H1 (cell line): ENCODE measurements around the gene GATA1.

Experiments
- CTCF ChIP-seq, 3 experiments: IDR thresholded peaks; 1 replicate in 2 of 3; 2 replicates in 1 of 3; pipeline versions ENCODE4 v1.5.1 to v1.6.1; 2011; ENCODE audit warnings: low read length in 3 of 3, mild to moderate bottlenecking in 3 of 3, inconsistent platforms in 2 of 3, low read depth in 1 of 3, moderate library complexity in 1 of 3; ENCODE audit not compliant: insufficient read depth in 1 of 3; ENCODE audit errors: control extremely low read depth in 1 of 3
- EP300 ChIP-seq, 2 experiments: IDR thresholded peaks; 1 replicate in 1 of 2; 2 replicates in 1 of 2; pipeline ENCODE4 v1.6.1; 2011 to 2012; ENCODE audit warnings: low read depth in 2 of 2, low read length in 2 of 2, mild to moderate bottlenecking in 2 of 2, borderline replicate concordance in 1 of 2, inconsistent platforms in 1 of 2, moderate library complexity in 1 of 2
- EZH2 ChIP-seq: fragments of 200-600 bp; sonication (generic); IDR thresholded peaks from 2 replicates; pipeline ENCODE4 v1.7.1; 2012; ENCODE audit warnings: low read depth, mild to moderate bottlenecking, moderate library complexity, low read length, inconsistent platforms; ENCODE audit not compliant: severe bottlenecking
- FOSL1 ChIP-seq: IDR thresholded peaks from 2 replicates; pipeline ENCODE4 v1.6.1; 2011; ENCODE audit warnings: mild to moderate bottlenecking, low read depth, low read length, moderate library complexity; ENCODE audit not compliant: insufficient read depth
- MAX ChIP-seq: IDR thresholded peaks from 2 replicates; pipeline ENCODE4 v1.6.1; 2012; ENCODE audit warnings: inconsistent platforms
- POLR2AphosphoS5 ChIP-seq: IDR thresholded peaks from 2 replicates; pipeline ENCODE4 v1.6.1; 2011; ENCODE audit warnings: low read depth, low read length
- RBBP5 ChIP-seq: IDR thresholded peaks from 2 replicates; pipeline ENCODE4 v1.7.1; 2012; ENCODE audit warnings: low read depth, mild to moderate bottlenecking, inconsistent platforms, low read length, moderate library complexity, borderline replicate concordance
- RFX5 ChIP-seq: IDR thresholded peaks from 2 replicates; pipeline ENCODE4 v1.6.1; 2011; ENCODE audit warnings: low read depth, low read length, improper control_type of control experiment, borderline replicate concordance
- RXRA ChIP-seq: IDR thresholded peaks from 2 replicates; pipeline ENCODE4 v1.6.1; 2011; ENCODE audit warnings: low read depth, mild to moderate bottlenecking, low read length, moderate library complexity; ENCODE audit not compliant: insufficient read depth
- TCF12 ChIP-seq: IDR thresholded peaks from 2 replicates; pipeline ENCODE4 v1.6.1; 2011; ENCODE audit warnings: low read depth, mild to moderate bottlenecking, low read length

GRCh38 chrX:48826876-48827653 is 40.7 kb downstream of the GATA1 start:
- TF ChIP-seq TCF12: no peak
- no peak for TF ChIP-seq POLR2AphosphoS5
- no peak for TF ChIP-seq EZH2
- no peak for TF ChIP-seq EP300 (IDR thresholded peaks at IDR 0.05; ENCODE audit: borderline replicate concordance in 1 of 2, low read depth in 2 of 2, low read length in 2 of 2)
- TF ChIP-seq FOSL1: no peak
- TF ChIP-seq CTCF (IDR thresholded peaks at IDR 0.05; ENCODE audit: control extremely low read depth in 1 of 3, insufficient read depth in 1 of 3, low read depth in 1 of 3, low read length in 3 of 3): no peak
- peak; percentile 82 for TF ChIP-seq MAX
- no peak for TF ChIP-seq RBBP5
- no peak for TF ChIP-seq RXRA
- no peak for TF ChIP-seq RFX5
